K562 (cell line): ENCODE data around the gene ROBO1. TPM values are rescaled to one million over a fixed set of nuclear protein-coding genes. Genes with fewer than 3 reads are reported as not detected.
A peak's percentile ranks its signal among the peaks of the same experiment; 100 is the strongest.

Experiments
- ADNP ChIP-seq: fragments of 200-800 bp; sonication (Bioruptor generic); IDR thresholded peaks from 2 replicates; pipeline ENCODE4 v1.6.1; 2016; ENCODE audit warnings: missing genetic modification characterization, missing compliant biosample characterization
- CBX2 ChIP-seq: fragments of 200-600 bp; sonication (generic); IDR thresholded peaks from one replicate; pipeline ENCODE4 v1.6.1; 2012; ENCODE audit warnings: mild to moderate bottlenecking, low read length, inconsistent platforms; ENCODE audit not compliant: insufficient read depth, poor library complexity, severe bottlenecking
- NFE2 ChIP-seq: IDR thresholded peaks from 2 replicates; pipeline ENCODE4 v1.6.1; 2014; ENCODE audit warnings: antibody characterized with exemption, low read depth
- PYGO2 ChIP-seq: fragments of 450-650 bp; IDR thresholded peaks from 2 replicates; pipeline ENCODE4 v1.6.1; 2016; ENCODE audit warnings: mild to moderate bottlenecking, missing genetic modification characterization, moderate library complexity, missing compliant biosample characterization
- RAD21 ChIP-seq, 2 experiments: fragments of 250-450 bp in 1 of 2; fragments of 450-650 bp in 1 of 2; sonication (Bioruptor Pico) in 1 of 2; formaldehyde crosslinking in 1 of 2; IDR thresholded peaks in 1 of 2; conservative IDR thresholded peaks in 1 of 2; 2 replicates each; pipeline versions ENCODE4 v1.4.0 to v1.8.0; 2020 to 2022; ENCODE audit warnings: mild to moderate bottlenecking in 2 of 2, moderate library complexity in 1 of 2
- RERE ChIP-seq: sonication (generic); formaldehyde crosslinking; IDR thresholded peaks from 2 replicates; pipeline ENCODE4 v1.8.0; 2023; ENCODE audit warnings: missing genetic modification reagents, mild to moderate bottlenecking, borderline replicate concordance
- SMARCA4 ChIP-seq: fragments of 450-650 bp; IDR thresholded peaks from 2 replicates; pipeline ENCODE4 v1.6.1; 2016
- polyA plus RNA-seq, 8 experiments: library from polyadenylated mRNA; depleted of rRNA in 4 of 8; stranded (reverse) in 5 of 8; unstranded in 3 of 8; fragments of >200 nt; fragmentation: Nextera tagmentation in 2 of 8; fragmentation: Illumina TruSeq in 1 of 8; extraction: Ambion mirVana in 2 of 8; extraction: Trizol in 1 of 8; gene quantifications; 2 replicates each; pipeline versions ENCODE4 v1.2.1 to v1.2.3, GENCODE V29; 2011 to 2014; ENCODE audit warnings: inconsistent platforms in 1 of 8, missing spikeins in 1 of 8
- total RNA-seq, 7 experiments: library from RNA; depleted of rRNA in 6 of 7; stranded (reverse); fragments of >200 nt in 6 of 7; fragmentation: Illumina TruSeq in 2 of 7; extraction: Trizol in 2 of 7; gene quantifications; 2 replicates each; pipeline versions ENCODE4 v1.2.1 to v1.2.3, GENCODE V29; 2011 to 2021; ENCODE audit warnings: low replicate concordance in 1 of 7
- TF ChIP-seq, protein P1 (sequence below): fragments of 450-650 bp; IDR thresholded peaks from 2 replicates; pipeline ENCODE4 v1.6.1; 2018; ENCODE audit not compliant: partially characterized antibody
- TF ChIP-seq, protein P2 (sequence below): fragments of 450-650 bp; formaldehyde crosslinking; IDR thresholded peaks from 2 replicates; pipeline ENCODE4 v1.4.0; 2020; ENCODE audit warnings: mild to moderate bottlenecking, moderate library complexity
- TF ChIP-seq, protein P3 (sequence below), 3 experiments: IDR thresholded peaks in 2 of 3; conservative IDR thresholded peaks in 1 of 3; 2 replicates each; pipeline ENCODE4 v1.5.1; 2011 to 2012; ENCODE audit warnings: low read length in 3 of 3, mild to moderate bottlenecking in 3 of 3, control low read depth in 2 of 3, improper control_type of control experiment in 1 of 3, inconsistent platforms in 1 of 3, low read depth in 1 of 3, mixed read lengths in 1 of 3, moderate library complexity in 1 of 3; ENCODE audit not compliant: insufficient read depth in 2 of 3

Gene ROBO1
- total and polyA plus RNA-seq, 9 of the 15 experiments (the other 6 are each of a cell fraction or from before 2014, with no cell fraction given), result 0.01 to 0.53 (median 0.17) TPM; not detected in 5

GRCh38 chr3:79497447-79498111, 270.2 kb downstream of the ROBO1 start (continued):
- TF ChIP-seq, protein P1, sequence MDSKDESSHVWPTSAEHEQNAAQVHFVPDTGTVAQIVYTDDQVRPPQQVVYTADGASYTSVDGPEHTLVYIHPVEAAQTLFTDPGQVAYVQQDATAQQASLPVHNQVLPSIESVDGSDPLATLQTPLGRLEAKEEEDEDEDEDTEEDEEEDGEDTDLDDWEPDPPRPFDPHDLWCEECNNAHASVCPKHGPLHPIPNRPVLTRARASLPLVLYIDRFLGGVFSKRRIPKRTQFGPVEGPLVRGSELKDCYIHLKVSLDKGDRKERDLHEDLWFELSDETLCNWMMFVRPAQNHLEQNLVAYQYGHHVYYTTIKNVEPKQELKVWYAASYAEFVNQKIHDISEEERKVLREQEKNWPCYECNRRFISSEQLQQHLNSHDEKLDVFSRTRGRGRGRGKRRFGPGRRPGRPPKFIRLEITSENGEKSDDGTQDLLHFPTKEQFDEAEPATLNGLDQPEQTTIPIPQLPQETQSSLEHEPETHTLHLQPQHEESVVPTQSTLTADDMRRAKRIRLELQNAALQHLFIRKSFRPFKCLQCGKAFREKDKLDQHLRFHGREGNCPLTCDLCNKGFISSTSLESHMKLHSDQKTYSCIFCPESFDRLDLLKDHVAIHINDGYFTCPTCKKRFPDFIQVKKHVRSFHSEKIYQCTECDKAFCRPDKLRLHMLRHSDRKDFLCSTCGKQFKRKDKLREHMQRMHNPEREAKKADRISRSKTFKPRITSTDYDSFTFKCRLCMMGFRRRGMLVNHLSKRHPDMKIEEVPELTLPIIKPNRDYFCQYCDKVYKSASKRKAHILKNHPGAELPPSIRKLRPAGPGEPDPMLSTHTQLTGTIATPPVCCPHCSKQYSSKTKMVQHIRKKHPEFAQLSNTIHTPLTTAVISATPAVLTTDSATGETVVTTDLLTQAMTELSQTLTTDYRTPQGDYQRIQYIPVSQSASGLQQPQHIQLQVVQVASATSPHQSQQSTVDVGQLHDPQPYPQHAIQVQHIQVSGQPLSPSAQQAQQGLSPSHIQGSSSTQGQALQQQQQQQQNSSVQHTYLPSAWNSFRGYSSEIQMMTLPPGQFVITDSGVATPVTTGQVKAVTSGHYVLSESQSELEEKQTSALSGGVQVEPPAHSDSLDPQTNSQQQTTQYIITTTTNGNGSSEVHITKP, result no peak
- TF ChIP-seq, protein P2, sequence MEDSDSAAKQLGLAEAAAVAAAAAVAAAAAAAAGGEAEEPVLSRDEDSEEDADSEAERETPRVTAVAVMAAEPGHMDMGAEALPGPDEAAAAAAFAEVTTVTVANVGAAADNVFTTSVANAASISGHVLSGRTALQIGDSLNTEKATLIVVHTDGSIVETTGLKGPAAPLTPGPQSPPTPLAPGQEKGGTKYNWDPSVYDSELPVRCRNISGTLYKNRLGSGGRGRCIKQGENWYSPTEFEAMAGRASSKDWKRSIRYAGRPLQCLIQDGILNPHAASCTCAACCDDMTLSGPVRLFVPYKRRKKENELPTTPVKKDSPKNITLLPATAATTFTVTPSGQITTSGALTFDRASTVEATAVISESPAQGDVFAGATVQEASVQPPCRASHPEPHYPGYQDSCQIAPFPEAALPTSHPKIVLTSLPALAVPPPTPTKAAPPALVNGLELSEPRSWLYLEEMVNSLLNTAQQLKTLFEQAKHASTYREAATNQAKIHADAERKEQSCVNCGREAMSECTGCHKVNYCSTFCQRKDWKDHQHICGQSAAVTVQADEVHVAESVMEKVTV (CRISPR knock-in tag), result no peak
- TF ChIP-seq ADNP (tag), result no peak
- no peak for TF ChIP-seq CBX2
- TF ChIP-seq RERE (CRISPR knock-in tag), result no peak
- peak in 1 of 2 experiments; percentile 34; a peak in 3 of 4 replicates for TF ChIP-seq RAD21 (CRISPR knock-in tag; conservative IDR thresholded peaks at IDR 0.05 in 1 of 2, IDR thresholded peaks at IDR 0.05 in 1 of 2)
- TF ChIP-seq PYGO2 (tag), result no peak
- no peak for TF ChIP-seq SMARCA4
- TF ChIP-seq, protein P3, sequence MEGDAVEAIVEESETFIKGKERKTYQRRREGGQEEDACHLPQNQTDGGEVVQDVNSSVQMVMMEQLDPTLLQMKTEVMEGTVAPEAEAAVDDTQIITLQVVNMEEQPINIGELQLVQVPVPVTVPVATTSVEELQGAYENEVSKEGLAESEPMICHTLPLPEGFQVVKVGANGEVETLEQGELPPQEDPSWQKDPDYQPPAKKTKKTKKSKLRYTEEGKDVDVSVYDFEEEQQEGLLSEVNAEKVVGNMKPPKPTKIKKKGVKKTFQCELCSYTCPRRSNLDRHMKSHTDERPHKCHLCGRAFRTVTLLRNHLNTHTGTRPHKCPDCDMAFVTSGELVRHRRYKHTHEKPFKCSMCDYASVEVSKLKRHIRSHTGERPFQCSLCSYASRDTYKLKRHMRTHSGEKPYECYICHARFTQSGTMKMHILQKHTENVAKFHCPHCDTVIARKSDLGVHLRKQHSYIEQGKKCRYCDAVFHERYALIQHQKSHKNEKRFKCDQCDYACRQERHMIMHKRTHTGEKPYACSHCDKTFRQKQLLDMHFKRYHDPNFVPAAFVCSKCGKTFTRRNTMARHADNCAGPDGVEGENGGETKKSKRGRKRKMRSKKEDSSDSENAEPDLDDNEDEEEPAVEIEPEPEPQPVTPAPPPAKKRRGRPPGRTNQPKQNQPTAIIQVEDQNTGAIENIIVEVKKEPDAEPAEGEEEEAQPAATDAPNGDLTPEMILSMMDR (IDR thresholded peaks at IDR 0.05 in 2 of 3, conservative IDR thresholded peaks at IDR 0.05 in 1 of 3; ENCODE audit: insufficient read depth in 2 of 3, low read depth in 1 of 3, low read length in 3 of 3), result peak in 1 of 3 experiments; percentile 46; a peak in 3 of 6 replicates
- TF ChIP-seq NFE2, result no peak
